NCI-H2227 (cell line): ENCODE results near the gene UBA3.

Experiments
- DNase-seq: peaks from one replicate; lab custom pipeline; 2025; ENCODE audit not compliant: unreplicated experiment; lab: John Stamatoyannopoulos, UW

Gene UBA3

DNA sequence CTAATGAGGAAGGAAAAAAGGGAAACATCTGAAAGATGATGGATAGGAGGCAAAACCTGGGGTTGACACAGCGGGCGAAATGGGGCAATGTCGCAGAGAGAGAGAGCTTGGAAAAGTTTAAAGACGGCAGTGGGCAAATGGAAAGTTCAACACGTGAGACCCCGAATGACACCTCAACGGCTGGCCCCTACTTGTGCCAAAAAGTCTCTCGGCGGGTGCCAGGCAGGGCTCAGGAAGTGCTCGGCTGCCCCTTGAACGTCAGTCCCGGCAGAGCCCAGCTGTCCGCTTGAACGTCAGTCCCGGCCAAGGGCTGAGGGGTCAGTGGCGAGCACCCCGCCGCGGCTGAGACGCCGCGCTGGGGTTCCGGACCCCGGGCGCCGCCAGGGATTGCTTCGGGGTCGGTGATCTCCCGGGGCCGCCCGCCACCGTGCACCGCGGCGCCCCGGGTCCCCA lies 67.3 kb downstream of the UBA3 start:
- DNase-seq, result no peak

DNA sequence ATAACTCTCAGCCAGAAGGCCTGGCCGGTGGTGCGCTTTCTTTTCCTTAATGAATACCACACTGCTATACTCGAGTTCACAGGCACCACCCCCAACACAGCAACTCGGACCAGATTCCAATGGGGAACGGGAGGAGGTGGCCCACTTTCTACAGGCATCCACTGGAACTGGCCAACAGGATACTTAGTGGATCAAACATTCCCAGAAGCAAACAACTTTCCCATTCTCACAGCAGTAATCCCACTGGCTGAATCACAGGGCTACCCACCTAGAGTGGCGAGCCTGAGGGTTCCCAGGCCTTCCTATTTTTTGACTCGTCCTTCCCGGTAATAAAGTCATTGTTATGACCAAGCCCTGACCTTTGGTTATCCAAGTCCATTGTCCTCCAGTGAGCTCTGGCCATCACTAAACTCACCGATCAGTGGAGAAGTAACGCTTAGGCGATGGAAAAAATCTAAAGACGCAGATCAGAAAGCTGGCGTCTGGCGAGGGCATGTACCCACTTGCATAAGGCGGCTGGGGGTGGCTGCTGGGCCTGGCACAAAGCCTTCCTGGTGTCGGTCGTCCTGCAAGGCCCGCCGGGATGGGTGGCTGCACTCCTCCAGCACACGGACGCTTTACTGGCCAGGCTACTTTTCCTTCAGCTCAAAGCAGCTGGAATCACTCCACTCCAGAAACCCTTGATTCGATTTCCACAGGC lies 67.9 kb downstream of the UBA3 start:
- no peak for DNase-seq

DNA sequence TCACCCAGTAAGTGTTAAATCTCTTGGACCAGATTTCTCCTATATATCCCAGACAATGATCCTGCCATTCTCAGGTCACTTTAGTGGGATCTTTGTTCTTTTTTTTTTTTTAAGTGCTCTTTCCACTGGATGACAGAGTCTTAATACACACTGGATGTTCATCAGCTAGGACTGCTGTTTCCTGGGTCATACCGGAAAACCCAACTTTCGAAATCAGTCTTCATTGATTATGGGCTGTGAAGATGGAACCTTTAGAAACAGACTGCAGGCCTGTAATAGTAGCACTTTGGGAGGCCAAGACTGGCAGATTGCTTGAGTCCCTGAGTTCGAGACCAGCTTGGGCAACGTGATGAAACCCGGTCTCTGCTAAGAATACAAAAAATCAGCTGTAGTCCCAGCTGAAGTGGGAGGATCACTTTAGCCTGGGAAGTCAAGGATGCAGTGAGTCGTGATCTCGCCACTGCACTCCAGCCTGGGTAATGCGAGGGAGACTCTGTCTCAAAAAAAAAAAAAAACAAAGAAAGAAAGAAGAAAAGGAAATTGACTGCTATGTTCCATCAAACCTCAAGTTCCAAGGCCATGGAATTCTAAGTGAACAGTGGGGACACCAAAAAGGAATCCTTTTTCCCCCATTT lies 69.0 kb downstream of the UBA3 start:
- no peak for DNase-seq

DNA sequence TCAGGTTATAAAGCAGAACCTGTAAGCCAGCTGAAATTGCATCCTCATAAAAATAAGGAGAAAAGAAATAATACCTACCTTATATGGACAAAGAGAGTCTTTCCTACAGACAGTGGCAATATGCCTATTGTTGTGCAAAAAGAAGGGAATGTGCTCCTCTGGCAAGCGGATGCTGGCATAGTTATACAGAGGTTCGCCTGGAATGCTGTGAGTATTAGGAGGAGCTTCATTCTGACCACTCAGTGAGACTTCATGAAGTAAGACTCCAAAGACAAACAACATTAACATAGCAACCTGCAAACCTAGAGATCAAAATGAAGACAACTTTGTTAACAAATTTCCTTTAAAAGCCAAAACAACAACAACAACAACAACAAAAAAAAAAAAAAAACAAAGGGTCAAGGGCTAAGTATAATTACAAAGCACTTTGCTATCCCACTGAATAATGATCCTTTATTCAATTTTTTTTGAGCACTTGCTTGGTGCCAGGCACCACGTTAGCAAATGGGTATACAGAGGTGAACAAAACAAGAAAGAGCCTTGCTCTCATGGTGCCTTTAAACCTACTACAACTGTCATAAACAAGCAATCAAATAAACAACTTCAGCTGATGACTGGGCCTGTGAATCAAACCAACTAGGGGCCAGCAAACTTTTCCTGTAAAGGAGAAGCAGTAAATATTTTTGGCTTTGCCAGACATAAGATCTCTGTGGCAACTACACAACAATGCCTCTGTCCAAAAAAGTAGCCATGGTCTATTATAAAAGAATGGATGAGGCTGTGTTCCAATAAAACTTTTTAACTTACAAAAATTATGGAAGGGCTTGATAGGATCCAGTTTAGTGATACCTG lies 70.4 kb downstream of the UBA3 start:
- DNase-seq, result no peak

DNA sequence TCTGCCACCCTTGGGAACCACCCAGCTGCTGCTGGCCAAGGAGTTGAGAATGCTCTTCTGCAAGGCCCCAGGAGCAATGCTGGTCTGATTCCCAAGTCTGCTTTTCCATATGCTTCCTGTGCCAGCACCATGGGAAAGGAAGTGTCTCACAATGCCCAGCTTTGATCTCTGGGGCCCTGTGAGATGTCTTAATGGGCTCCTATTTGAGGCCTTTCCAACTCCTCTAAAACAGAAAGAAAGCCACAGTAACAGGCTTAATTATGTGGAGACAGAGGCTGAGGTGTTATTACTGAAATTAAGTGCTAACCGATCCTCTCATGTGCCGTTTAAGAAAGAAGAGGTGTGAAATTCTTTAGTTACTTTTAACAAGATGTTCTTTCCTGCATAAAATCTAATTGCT lies 71.2 kb downstream of the UBA3 start:
- DNase-seq, result no peak

DNA sequence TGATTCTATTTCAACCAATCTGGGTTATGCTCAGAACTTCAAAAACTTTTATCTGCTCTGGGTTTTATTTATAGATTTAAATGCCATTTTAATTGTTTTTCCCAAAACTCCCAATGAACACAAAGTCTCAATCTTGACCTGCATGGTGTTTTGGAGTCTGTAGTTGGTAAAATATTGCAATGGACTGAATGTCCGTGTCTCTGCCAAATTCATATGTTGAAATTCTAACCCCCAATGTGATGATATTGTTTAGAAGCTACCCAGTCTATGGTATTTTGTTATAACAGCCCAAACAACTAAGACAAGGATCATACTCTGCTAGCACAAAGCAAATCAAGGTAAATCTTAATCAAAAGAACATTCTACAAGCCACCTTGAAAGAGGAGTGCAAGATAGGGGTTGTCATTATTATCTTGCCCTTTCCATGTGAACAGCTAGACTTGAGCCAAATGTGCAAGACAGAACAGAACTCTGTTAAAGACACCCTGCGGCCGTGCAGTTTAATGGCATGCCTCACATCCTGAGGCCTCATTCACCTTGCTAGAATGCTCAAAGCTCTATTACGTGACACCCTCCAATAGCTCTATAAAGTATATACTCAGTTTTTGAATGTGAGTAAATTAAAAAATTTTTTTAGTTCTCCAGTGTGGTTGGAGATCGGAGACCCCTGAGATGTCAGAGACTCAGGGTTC lies 74.2 kb downstream of the UBA3 start:
- DNase-seq, result no peak

DNA sequence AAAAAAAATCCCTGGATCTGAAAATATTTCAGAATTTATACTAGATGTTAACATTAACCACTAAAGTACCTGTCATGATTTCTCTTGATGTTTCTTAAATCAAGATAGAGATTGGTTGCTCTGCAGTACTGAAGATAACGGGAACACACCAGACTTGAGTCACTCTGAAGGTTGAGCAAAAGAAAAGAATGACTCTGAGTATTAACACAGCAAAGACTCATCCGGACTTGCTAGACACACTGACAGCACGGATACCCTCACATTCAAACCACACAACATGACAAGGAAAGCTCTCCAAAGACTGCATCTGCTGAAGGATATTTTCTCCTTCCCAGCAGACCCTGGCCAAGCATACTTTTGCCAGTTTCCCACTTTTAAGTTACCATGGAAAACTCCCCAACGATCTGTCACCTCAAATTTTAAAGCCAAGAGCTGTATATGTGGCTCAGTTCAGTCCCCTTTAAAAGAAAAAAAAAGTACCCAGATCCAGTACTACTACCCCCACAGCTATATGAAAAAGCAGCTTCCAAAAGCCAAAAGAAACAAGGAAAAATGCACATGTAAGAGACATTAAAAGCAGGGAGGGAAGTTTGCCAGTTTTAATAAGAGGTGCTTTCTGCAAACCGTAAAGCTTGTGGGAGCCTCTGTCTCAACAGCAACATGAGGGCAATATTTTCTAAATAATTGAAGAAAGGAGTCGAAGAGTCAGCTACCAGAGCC lies 74.9 kb downstream of the UBA3 start:
- no peak for DNase-seq
